ENCODE results near the gene GSKIP.

The GSKIP gene

GRCh38 chr14:96376093-96376492 lies 12.8 kb downstream of the GSKIP start:
- Histone ChIP-seq H3K36me3 (replicated peaks; ENCODE audit: low read depth, low read length) (no peaks in the 10 kb centered on the region), H3K4me2 (ENCODE audit: low read length) (no peak overlapping the region), H3K79me2 (ENCODE audit: low read length) (peaks cover 7% of the 10 kb centered on the region; the same call in 1 of the 2 replicates), H4K20me1 (ENCODE audit: insufficient read depth, low read length) (no peaks in the 10 kb centered on the region), H3K27ac (ENCODE audit: low read length) (no peak overlapping the region), H2AFZ (ENCODE audit: low read depth, low read length) (no peak overlapping the region), H3K4me1 (ENCODE audit: low read length) (peaks cover 9% of the 10 kb centered on the region), H3K27me3 (ENCODE audit: low read depth, low read length) (no peaks in the 10 kb centered on the region), H3K9ac (ENCODE audit: low read length) (no peak overlapping the region), H3K4me3 (ENCODE audit: low read length) (no peak overlapping the region), H3K9me3 (ENCODE audit: insufficient read depth, low read length) (no peaks in the 10 kb centered on the region)
- no peak for TF ChIP-seq CTCF (IDR thresholded peaks at IDR 0.05; ENCODE audit: low read depth, low read length)
- TF ChIP-seq EZH2phosphoT487 (IDR thresholded peaks at IDR 0.05; ENCODE audit: low read depth) = no peak

- Histone ChIP-seq H3K9me3 (ENCODE audit: insufficient read depth, low read length) (no peaks in the 10 kb centered on the region), H2AFZ (ENCODE audit: low read depth, low read length) (no peak overlapping the region), H3K4me2 (ENCODE audit: low read length) (peak overlapping the region; percentile 69), H4K20me1 (ENCODE audit: insufficient read depth, low read length) (no peaks in the 10 kb centered on the region), H3K4me3 (ENCODE audit: low read length) (peak overlapping the region; percentile 24), H3K9ac (ENCODE audit: low read length) (no peak overlapping the region; the same call in 1 of the 2 replicates), H3K36me3 (replicated peaks; ENCODE audit: low read depth, low read length) (no peaks in the 10 kb centered on the region), H3K27me3 (ENCODE audit: low read depth, low read length) (no peaks in the 10 kb centered on the region), H3K79me2 (ENCODE audit: low read length) (no peaks in the 10 kb centered on the region), H3K27ac (ENCODE audit: low read length) (0 out of 2 replicates have a peak overlapping the region, but pooled peaks have one; percentile 5), H3K4me1 (ENCODE audit: low read length) (peaks cover 15% of the 10 kb centered on the region)
- no peak for TF ChIP-seq EZH2phosphoT487 (IDR thresholded peaks at IDR 0.05; ENCODE audit: low read depth)
- no peak for TF ChIP-seq CTCF (IDR thresholded peaks at IDR 0.05; ENCODE audit: low read depth, low read length)
Observed at GRCh38 chr14:96380735-96381134, 17.4 kb downstream of the GSKIP start.

GRCh38 chr14:96383445-96383844 lies 20.1 kb downstream of the GSKIP start:
- Histone ChIP-seq H3K4me1 (ENCODE audit: low read length) (peaks cover 15% of the 10 kb centered on the region), H4K20me1 (ENCODE audit: insufficient read depth, low read length) (no peaks in the 10 kb centered on the region), H3K27ac (ENCODE audit: low read length) (no peak overlapping the region), H3K4me2 (ENCODE audit: low read length) (no peak overlapping the region), H3K36me3 (replicated peaks; ENCODE audit: low read depth, low read length) (no peaks in the 10 kb centered on the region), H3K27me3 (ENCODE audit: low read depth, low read length) (no peaks in the 10 kb centered on the region), H3K79me2 (ENCODE audit: low read length) (no peaks in the 10 kb centered on the region), H3K9ac (ENCODE audit: low read length) (no peak overlapping the region), H3K4me3 (ENCODE audit: low read length) (no peak overlapping the region), H2AFZ (ENCODE audit: low read depth, low read length) (no peak overlapping the region), H3K9me3 (ENCODE audit: insufficient read depth, low read length) (no peaks in the 10 kb centered on the region)
- no peak for TF ChIP-seq EZH2phosphoT487 (IDR thresholded peaks at IDR 0.05; ENCODE audit: low read depth)
- no peak for TF ChIP-seq CTCF (IDR thresholded peaks at IDR 0.05; ENCODE audit: low read depth, low read length)

GRCh38 chr14:96384053-96384452 lies 20.7 kb downstream of the GSKIP start:
- H3K4me3 ChIP-seq (ENCODE audit: low read length) = no peak overlapping the region
- H3K36me3 ChIP-seq (replicated peaks; ENCODE audit: low read depth, low read length) = no peaks in the 10 kb centered on the region
- H3K4me1 ChIP-seq (ENCODE audit: low read length) = peaks cover 15% of the 10 kb centered on the region
- H3K9me3 ChIP-seq (ENCODE audit: insufficient read depth, low read length) = no peaks in the 10 kb centered on the region
- H3K4me2 ChIP-seq (ENCODE audit: low read length) = no peak overlapping the region
- no peak overlapping the region for H2AFZ ChIP-seq (ENCODE audit: low read depth, low read length)
- H3K27me3 ChIP-seq (ENCODE audit: low read depth, low read length) = no peaks in the 10 kb centered on the region
- H3K79me2 ChIP-seq (ENCODE audit: low read length) = no peaks in the 10 kb centered on the region
- no peak overlapping the region for H3K9ac ChIP-seq (ENCODE audit: low read length)
- no peaks in the 10 kb centered on the region for H4K20me1 ChIP-seq (ENCODE audit: insufficient read depth, low read length)
- TF ChIP-seq EZH2phosphoT487 (IDR thresholded peaks at IDR 0.05; ENCODE audit: low read depth) (no peak), CTCF (IDR thresholded peaks at IDR 0.05; ENCODE audit: low read depth, low read length) (no peak)
- H3K27ac ChIP-seq (ENCODE audit: low read length) = no peak overlapping the region

Measured in OCI-LY3 (cell line).